ENCODE measurements around the gene WNT7B. TPM values are rescaled to one million over a fixed set of nuclear protein-coding genes. Genes with fewer than 3 reads are reported as not detected.

Gene WNT7B
- total and polyA plus RNA-seq, 10 of the 15 experiments (the other 5 are each of a cell fraction or from before 2014, with no cell fraction given): 0.12 TPM; not detected in 9

DNA sequence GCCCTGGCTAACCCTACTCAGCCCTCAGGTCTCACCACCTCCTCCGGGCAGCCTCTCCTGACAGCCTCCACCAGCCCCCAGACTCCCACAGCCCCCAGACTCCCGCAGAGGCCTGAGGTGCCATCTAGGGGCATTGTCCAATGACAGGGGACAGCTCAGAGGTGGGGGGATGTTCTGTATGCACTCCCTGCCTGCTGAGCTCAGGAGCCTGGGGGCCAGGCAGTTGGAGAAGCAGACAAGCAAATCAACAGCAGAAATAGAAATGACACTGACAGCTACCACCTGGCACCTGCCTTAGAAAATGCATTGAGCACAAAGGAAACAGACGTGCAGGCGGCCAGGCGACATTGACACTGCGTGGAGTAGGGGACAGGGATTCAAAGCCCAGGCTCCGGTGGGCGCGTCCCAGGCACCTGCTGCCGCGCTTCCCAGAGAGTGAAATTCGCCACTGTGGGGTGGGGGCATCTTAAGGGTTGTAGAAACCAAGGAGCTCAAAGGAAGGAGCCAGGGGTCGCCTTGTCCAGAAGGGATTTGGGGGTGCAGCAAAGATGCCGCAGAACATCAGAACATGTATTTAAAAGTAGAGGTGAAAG, 22.5 kb upstream of the WNT7B start (continued):
- TF ChIP-seq, protein P1, sequence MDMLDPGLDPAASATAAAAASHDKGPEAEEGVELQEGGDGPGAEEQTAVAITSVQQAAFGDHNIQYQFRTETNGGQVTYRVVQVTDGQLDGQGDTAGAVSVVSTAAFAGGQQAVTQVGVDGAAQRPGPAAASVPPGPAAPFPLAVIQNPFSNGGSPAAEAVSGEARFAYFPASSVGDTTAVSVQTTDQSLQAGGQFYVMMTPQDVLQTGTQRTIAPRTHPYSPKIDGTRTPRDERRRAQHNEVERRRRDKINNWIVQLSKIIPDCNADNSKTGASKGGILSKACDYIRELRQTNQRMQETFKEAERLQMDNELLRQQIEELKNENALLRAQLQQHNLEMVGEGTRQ (IDR thresholded peaks at IDR 0.05; ENCODE audit: borderline replicate concordance, low read depth, low read length): no peak
- TF ChIP-seq ETV6 (conservative IDR thresholded peaks at IDR 0.05 in 1 of 2, IDR thresholded peaks at IDR 0.05 in 1 of 2; ENCODE audit: borderline replicate concordance in 1 of 2, low read depth in 1 of 2) (no peak), BMI1 (IDR thresholded peaks at IDR 0.05; ENCODE audit: borderline replicate concordance) (no peak)

DNA sequence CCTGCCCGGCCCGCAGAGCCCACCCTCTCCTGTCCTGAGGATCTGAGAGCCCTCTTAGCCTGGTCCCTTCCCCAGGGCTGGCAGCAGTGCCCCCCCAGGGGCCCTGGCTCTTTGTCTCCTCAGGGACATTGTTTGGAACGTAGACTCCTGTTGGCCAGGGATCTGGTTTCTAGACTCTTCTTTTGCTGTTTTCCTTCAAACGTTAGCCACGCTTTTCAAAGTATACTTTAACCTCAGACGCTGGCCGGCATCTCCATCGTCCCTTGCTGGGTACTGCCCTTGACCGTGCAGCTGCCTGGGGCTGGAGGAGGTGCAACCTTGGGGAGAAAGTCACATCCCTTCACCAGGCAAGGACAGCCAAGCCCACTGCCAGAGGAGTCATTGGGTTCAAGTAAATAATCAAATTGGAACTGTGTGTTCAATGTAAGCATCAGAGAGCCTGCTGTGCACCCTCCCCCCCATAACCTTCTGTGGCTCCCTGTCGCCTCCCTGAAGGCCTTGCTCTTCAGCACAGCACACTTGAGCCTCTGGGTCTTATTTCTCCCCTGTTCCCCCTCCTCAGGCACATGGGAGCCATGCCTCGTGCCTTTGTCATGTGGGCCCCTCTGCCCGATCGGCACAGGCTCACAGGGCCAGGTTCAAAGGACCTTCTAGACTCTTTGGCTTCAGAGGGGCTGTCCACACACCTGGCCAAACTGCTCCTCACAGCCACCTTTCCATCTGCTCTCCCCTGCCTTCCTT, 21.8 kb upstream of the WNT7B start:
- Histone ChIP-seq H3K4me2 (ENCODE audit: control insufficient read depth, insufficient read depth) (no peak overlapping the region), H3K9me3 (replicated peaks; ENCODE audit: control insufficient read depth, insufficient read depth, low read length) (no peaks in the 10 kb centered on the region), H3K27ac (ENCODE audit: control insufficient read depth, insufficient read depth) (no peak overlapping the region), H2AFZ (ENCODE audit: control insufficient read depth, low read depth, low read length) (no peak overlapping the region), H3K9ac (ENCODE audit: control insufficient read depth, insufficient read depth, low read length) (no peak overlapping the region), H4K20me1 (ENCODE audit: control insufficient read depth, insufficient read depth) (no peaks in the 10 kb centered on the region), H3K36me3 (ENCODE audit: control insufficient read depth in 2 of 2, insufficient read depth in 2 of 2, low read length in 1 of 2) (no peaks in the 10 kb centered on the region), H3K79me2 (ENCODE audit: control insufficient read depth, insufficient read depth, low read length) (no peaks in the 10 kb centered on the region), H3K4me3 (no peak overlapping the region), H3K27me3 (replicated peaks in 1 of 2; ENCODE audit: control insufficient read depth in 2 of 2, insufficient read depth in 2 of 2, low read length in 1 of 2) (no peaks in the 10 kb centered on the region), H3K4me1 (ENCODE audit: control insufficient read depth, insufficient read depth, low read length) (peaks cover 11% of the 10 kb centered on the region)
- ChIA-PET RAD21 (ENCODE audit: unreplicated experiment) (no interaction called here), CTCF (interaction anchor here (0.7 to 3.4 kb wide), 2 partner anchors 8 to 14 kb away, joined by 3 to 29 read pairs; no protein-coding TSS in a partner anchor), POLR2A (no interaction called here), SMC1A (ENCODE audit: uncharacterized antibody, unreplicated experiment) (no interaction called here)
- TF ChIP-seq TARDBP (IDR thresholded peaks at IDR 0.05; ENCODE audit: borderline replicate concordance) (no peak), CREB1 (IDR thresholded peaks at IDR 0.05; ENCODE audit: low read depth) (no peak), ZNF622 (IDR thresholded peaks at IDR 0.05) (no peak), NR2C2 (IDR thresholded peaks at IDR 0.05; ENCODE audit: borderline replicate concordance, control insufficient read depth, insufficient read length, low read depth) (no peak), SREBF2 (IDR thresholded peaks at IDR 0.05; ENCODE audit: low read length) (no peak), LARP7 (IDR thresholded peaks at IDR 0.05) (no peak), BHLHE40 (IDR thresholded peaks at IDR 0.05; ENCODE audit: borderline replicate concordance in 1 of 2, low read depth in 2 of 2, low read length in 1 of 2) (no peak), STAT1 (conservative IDR thresholded peaks at IDR 0.05) (no peak), FOXM1 (IDR thresholded peaks at IDR 0.05; ENCODE audit: low read depth, low read length) (no peak), NBN (IDR thresholded peaks at IDR 0.05) (no peak)
- TF ChIP-seq, protein P2, sequence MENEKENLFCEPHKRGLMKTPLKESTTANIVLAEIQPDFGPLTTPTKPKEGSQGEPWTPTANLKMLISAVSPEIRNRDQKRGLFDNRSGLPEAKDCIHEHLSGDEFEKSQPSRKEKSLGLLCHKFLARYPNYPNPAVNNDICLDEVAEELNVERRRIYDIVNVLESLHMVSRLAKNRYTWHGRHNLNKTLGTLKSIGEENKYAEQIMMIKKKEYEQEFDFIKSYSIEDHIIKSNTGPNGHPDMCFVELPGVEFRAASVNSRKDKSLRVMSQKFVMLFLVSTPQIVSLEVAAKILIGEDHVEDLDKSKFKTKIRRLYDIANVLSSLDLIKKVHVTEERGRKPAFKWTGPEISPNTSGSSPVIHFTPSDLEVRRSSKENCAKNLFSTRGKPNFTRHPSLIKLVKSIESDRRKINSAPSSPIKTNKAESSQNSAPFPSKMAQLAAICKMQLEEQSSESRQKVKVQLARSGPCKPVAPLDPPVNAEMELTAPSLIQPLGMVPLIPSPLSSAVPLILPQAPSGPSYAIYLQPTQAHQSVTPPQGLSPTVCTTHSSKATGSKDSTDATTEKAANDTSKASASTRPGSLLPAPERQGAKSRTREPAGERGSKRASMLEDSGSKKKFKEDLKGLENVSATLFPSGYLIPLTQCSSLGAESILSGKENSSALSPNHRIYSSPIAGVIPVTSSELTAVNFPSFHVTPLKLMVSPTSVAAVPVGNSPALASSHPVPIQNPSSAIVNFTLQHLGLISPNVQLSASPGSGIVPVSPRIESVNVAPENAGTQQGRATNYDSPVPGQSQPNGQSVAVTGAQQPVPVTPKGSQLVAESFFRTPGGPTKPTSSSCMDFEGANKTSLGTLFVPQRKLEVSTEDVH (IDR thresholded peaks at IDR 0.05; ENCODE audit: low read depth, partially characterized antibody): no peak
- intact Hi-C loops (cut with micrococcal nuclease; ENCODE audit: unreplicated experiment) (loop anchor here (10.0 kb wide), 1 partner anchor 316 kb away; no protein-coding TSS in a partner anchor), in situ Hi-C loops (cut with MboI) (no loop called here)
- ATAC-seq (no peak), DNase-seq (ENCODE audit: low read depth, low spot score) (no peak), FAIRE-seq (no peak)
- no TSS peak for BruUV-seq (replicated peaks)
- WGBS (ENCODE audit: insufficient coverage, insufficient replicate concordance, low lambda C conversion rate, missing lambda C conversion rate): 40% methylated on average over 13 of the region's 13 CpGs
